Progenitor cell of endocrine pancreas (in vitro differentiated cells): Measurements from ENCODE around the gene TM9SF2. TPM values are rescaled to one million over a fixed set of nuclear protein-coding genes. Genes with fewer than 3 reads are reported as not detected.

Experiments used
- DNase-seq: peaks from one replicate; pipeline ENCODE4 v3.0.0; 2021; ENCODE audit warnings: low spot score; ENCODE audit not compliant: unreplicated experiment
- H3K27ac Mint-ChIP-seq: 2 replicates; pipeline ENCODE4 v1.8.0; 2021; ENCODE audit warnings: mild to moderate bottlenecking, moderate library complexity, mixed read lengths
- H3K27me3 Mint-ChIP-seq: 2 replicates; pipeline ENCODE4 v1.8.0; 2021; ENCODE audit warnings: mixed read lengths
- H3K36me3 Mint-ChIP-seq: 2 replicates; pipeline ENCODE4 v1.8.0; 2022; ENCODE audit warnings: mixed read lengths; ENCODE audit not compliant: insufficient read depth
- H3K4me1 Mint-ChIP-seq: 2 replicates; pipeline ENCODE4 v1.8.0; 2021; ENCODE audit warnings: low read depth, mixed read lengths
- H3K4me3 Mint-ChIP-seq: 2 replicates; pipeline ENCODE4 v1.8.0; 2021; ENCODE audit warnings: low read depth, mild to moderate bottlenecking, moderate library complexity, mixed read lengths
- H3K9me3 Mint-ChIP-seq: 2 replicates; pipeline ENCODE4 v1.8.0; 2021; ENCODE audit warnings: low read depth, mixed read lengths
- CTCF ChIP-seq: fragments of 200-600 bp; sonication (generic); IDR thresholded peaks from one replicate; pipeline ENCODE4 v1.5.0; 2021; ENCODE audit warnings: antibody characterized with exemption, mild to moderate bottlenecking; ENCODE audit not compliant: unreplicated experiment
- total RNA-seq: library from RNA; stranded (reverse); gene quantifications from 2 replicates; pipeline ENCODE4 v1.2.1, GENCODE V29; 2021

TM9SF2 gene
- total RNA-seq, 1 donor from 2014 or later = 109 TPM

GRCh38 chr13:99523838-99524237 lies 22.6 kb downstream of the TM9SF2 start:
- Mint-ChIP-seq H3K4me1 (no peaks in the 10 kb centered on the region), H3K9me3 (no peaks in the 10 kb centered on the region), H3K27ac (peak overlapping the region; percentile 84), H3K27me3 (no peaks in the 10 kb centered on the region), H3K4me3 (no peak overlapping the region), H3K36me3 (peaks cover 29% of the 10 kb centered on the region)
- no peak for TF ChIP-seq CTCF
- DNase-seq = no peak

GRCh38 chr13:99525967-99526366 lies 24.7 kb downstream of the TM9SF2 start:
- TF ChIP-seq CTCF = no peak
- DNase-seq = no peak
- H3K4me3 Mint-ChIP-seq = no peak overlapping the region
- peaks cover 29% of the 10 kb centered on the region for H3K36me3 Mint-ChIP-seq
- no peaks in the 10 kb centered on the region for H3K9me3 Mint-ChIP-seq
- H3K27me3 Mint-ChIP-seq = no peaks in the 10 kb centered on the region
- no peaks in the 10 kb centered on the region for H3K4me1 Mint-ChIP-seq
- peak overlapping the region; percentile 25 for H3K27ac Mint-ChIP-seq

GRCh38 chr13:99526549-99526948 lies 25.3 kb downstream of the TM9SF2 start:
- H3K27me3 Mint-ChIP-seq = no peaks in the 10 kb centered on the region
- peaks cover 32% of the 10 kb centered on the region for H3K36me3 Mint-ChIP-seq
- no peaks in the 10 kb centered on the region for H3K9me3 Mint-ChIP-seq
- H3K4me1 Mint-ChIP-seq = peaks cover 1% of the 10 kb centered on the region
- H3K4me3 Mint-ChIP-seq = no peak overlapping the region
- no peak for DNase-seq
- TF ChIP-seq CTCF = no peak
- peak overlapping the region; percentile 33 for H3K27ac Mint-ChIP-seq

GRCh38 chr13:99527301-99527700 lies 26.0 kb downstream of the TM9SF2 start:
- no peaks in the 10 kb centered on the region for H3K9me3 Mint-ChIP-seq
- H3K36me3 Mint-ChIP-seq = peaks cover 37% of the 10 kb centered on the region
- DNase-seq = no peak
- H3K4me3 Mint-ChIP-seq = no peak overlapping the region
- no peak overlapping the region for H3K27ac Mint-ChIP-seq
- H3K27me3 Mint-ChIP-seq = no peaks in the 10 kb centered on the region
- no peak for TF ChIP-seq CTCF
- H3K4me1 Mint-ChIP-seq = peaks cover 2% of the 10 kb centered on the region

GRCh38 chr13:99528547-99528946 lies 27.3 kb downstream of the TM9SF2 start:
- no peaks in the 10 kb centered on the region for H3K9me3 Mint-ChIP-seq
- no peak overlapping the region for H3K4me3 Mint-ChIP-seq
- peak; percentile 38 for TF ChIP-seq CTCF
- no peak overlapping the region for H3K27ac Mint-ChIP-seq
- DNase-seq = no peak
- peaks cover 2% of the 10 kb centered on the region for H3K4me1 Mint-ChIP-seq
- H3K36me3 Mint-ChIP-seq = peaks cover 37% of the 10 kb centered on the region
- H3K27me3 Mint-ChIP-seq = no peaks in the 10 kb centered on the region
